Measurements from ENCODE around the gene OSER1.
"Not testable (repeated sequence)": the region's sequence is repeated elsewhere in the genome, so short reads cannot be mapped to it uniquely, and the experiment has no call there.

OSER1 gene

GRCh38 chr20:44191640-44192039 lies 18.9 kb downstream of the OSER1 start:
- not testable (repeated sequence) for H3K4me3 ChIP-seq (ENCODE audit: insufficient read depth, low read depth, low read length, poor library complexity, severe bottlenecking); H3K36me3 ChIP-seq (ENCODE audit: control insufficient read depth, insufficient read depth, low read length); DNase-seq; H3K27ac ChIP-seq (ENCODE audit: insufficient read depth, low read length, poor library complexity, severe bottlenecking); H3K4me1 ChIP-seq (ENCODE audit: control insufficient read depth, insufficient read depth, low read length, poor library complexity, severe bottlenecking); H3K9me3 ChIP-seq (ENCODE audit: control insufficient read depth, low read length)
- H3K27me3 ChIP-seq (replicated peaks; ENCODE audit: control insufficient read depth, insufficient read depth, low read length, poor library complexity, severe bottlenecking): peaks cover 15% of the 10 kb centered on the region

- peak in 1 of 3 donors; percentile 18 for DNase-seq
- H3K36me3 ChIP-seq (ENCODE audit: control insufficient read depth, insufficient read depth, low read length); H3K9me3 ChIP-seq (ENCODE audit: control insufficient read depth, low read length); H3K27ac ChIP-seq (ENCODE audit: insufficient read depth, low read length, poor library complexity, severe bottlenecking); H3K4me1 ChIP-seq (ENCODE audit: control insufficient read depth, insufficient read depth, low read length, poor library complexity, severe bottlenecking); H3K4me3 ChIP-seq (ENCODE audit: insufficient read depth, low read depth, low read length, poor library complexity, severe bottlenecking): not testable (repeated sequence)
- H3K27me3 ChIP-seq (replicated peaks; ENCODE audit: control insufficient read depth, insufficient read depth, low read length, poor library complexity, severe bottlenecking): peaks cover 23% of the 10 kb centered on the region
These were observed 20.2 kb downstream of the OSER1 start for GRCh38 chr20:44190197-44190852.

- Histone ChIP-seq H3K36me3 (ENCODE audit: control insufficient read depth, insufficient read depth, low read length) (no peaks in the 10 kb centered on the region), H3K4me1 (ENCODE audit: control insufficient read depth, insufficient read depth, low read length, poor library complexity, severe bottlenecking) (peaks cover 4% of the 10 kb centered on the region), H3K27me3 (replicated peaks; ENCODE audit: control insufficient read depth, insufficient read depth, low read length, poor library complexity, severe bottlenecking) (peaks cover 25% of the 10 kb centered on the region), H3K9me3 (ENCODE audit: control insufficient read depth, low read length) (no peaks in the 10 kb centered on the region), H3K27ac (ENCODE audit: insufficient read depth, low read length, poor library complexity, severe bottlenecking) (no peak overlapping the region), H3K4me3 (ENCODE audit: insufficient read depth, low read depth, low read length, poor library complexity, severe bottlenecking) (no peak overlapping the region)
- DNase-seq: no peak
These were observed 21.8 kb downstream of the OSER1 start for GRCh38 chr20:44188752-44189151.

- no peak for DNase-seq
- no peak overlapping the region for H3K4me3 ChIP-seq (ENCODE audit: insufficient read depth, low read depth, low read length, poor library complexity, severe bottlenecking)
- H3K27ac ChIP-seq (ENCODE audit: insufficient read depth, low read length, poor library complexity, severe bottlenecking): no peak overlapping the region
- peaks cover 4% of the 10 kb centered on the region for H3K4me1 ChIP-seq (ENCODE audit: control insufficient read depth, insufficient read depth, low read length, poor library complexity, severe bottlenecking)
- H3K36me3 ChIP-seq (ENCODE audit: control insufficient read depth, insufficient read depth, low read length): no peaks in the 10 kb centered on the region
- H3K27me3 ChIP-seq (replicated peaks; ENCODE audit: control insufficient read depth, insufficient read depth, low read length, poor library complexity, severe bottlenecking): peaks cover 25% of the 10 kb centered on the region
- H3K9me3 ChIP-seq (ENCODE audit: control insufficient read depth, low read length): no peaks in the 10 kb centered on the region
These were observed 22.5 kb downstream of the OSER1 start for GRCh38 chr20:44187772-44188709.

GRCh38 chr20:44187054-44187771 lies 23.4 kb downstream of the OSER1 start, which contains the start of gene JPH2:
TSS of gene JPH2 (minus strand) at chr20:44187188. CDS start at chr20:44186705, 483 bp downstream.
- peaks cover 4% of the 10 kb centered on the region for H3K4me1 ChIP-seq (ENCODE audit: control insufficient read depth, insufficient read depth, low read length, poor library complexity, severe bottlenecking)
- no peak within 1 kb of the TSS for H3K4me3 ChIP-seq (ENCODE audit: insufficient read depth, low read depth, low read length, poor library complexity, severe bottlenecking)
- no peaks in the 10 kb centered on the region for H3K36me3 ChIP-seq (ENCODE audit: control insufficient read depth, insufficient read depth, low read length)
- peaks cover 25% of the 10 kb centered on the region for H3K27me3 ChIP-seq (replicated peaks; ENCODE audit: control insufficient read depth, insufficient read depth, low read length, poor library complexity, severe bottlenecking)
- H3K9me3 ChIP-seq (ENCODE audit: control insufficient read depth, low read length): no peaks in the 10 kb centered on the region
- H3K27ac ChIP-seq (ENCODE audit: insufficient read depth, low read length, poor library complexity, severe bottlenecking): no peak within 1 kb of the TSS
- DNase-seq: no peak

GRCh38 chr20:44186674-44187053 lies 23.9 kb downstream of the OSER1 start:
- H3K27ac ChIP-seq (ENCODE audit: insufficient read depth, low read length, poor library complexity, severe bottlenecking): no peak overlapping the region
- no peaks in the 10 kb centered on the region for H3K36me3 ChIP-seq (ENCODE audit: control insufficient read depth, insufficient read depth, low read length)
- no peak for DNase-seq
- H3K9me3 ChIP-seq (ENCODE audit: control insufficient read depth, low read length): no peaks in the 10 kb centered on the region
- H3K27me3 ChIP-seq (replicated peaks; ENCODE audit: control insufficient read depth, insufficient read depth, low read length, poor library complexity, severe bottlenecking): peaks cover 25% of the 10 kb centered on the region
- H3K4me3 ChIP-seq (ENCODE audit: insufficient read depth, low read depth, low read length, poor library complexity, severe bottlenecking): no peak overlapping the region
- H3K4me1 ChIP-seq (ENCODE audit: control insufficient read depth, insufficient read depth, low read length, poor library complexity, severe bottlenecking): peaks cover 4% of the 10 kb centered on the region

GRCh38 chr20:44186201-44186600 lies 24.4 kb downstream of the OSER1 start:
- H3K4me3 ChIP-seq (ENCODE audit: insufficient read depth, low read depth, low read length, poor library complexity, severe bottlenecking): no peak overlapping the region
- H3K27ac ChIP-seq (ENCODE audit: insufficient read depth, low read length, poor library complexity, severe bottlenecking): no peak overlapping the region
- no peaks in the 10 kb centered on the region for H3K36me3 ChIP-seq (ENCODE audit: control insufficient read depth, insufficient read depth, low read length)
- peaks cover 25% of the 10 kb centered on the region for H3K27me3 ChIP-seq (replicated peaks; ENCODE audit: control insufficient read depth, insufficient read depth, low read length, poor library complexity, severe bottlenecking)
- peaks cover 4% of the 10 kb centered on the region for H3K4me1 ChIP-seq (ENCODE audit: control insufficient read depth, insufficient read depth, low read length, poor library complexity, severe bottlenecking)
- no peaks in the 10 kb centered on the region for H3K9me3 ChIP-seq (ENCODE audit: control insufficient read depth, low read length)
- DNase-seq: no peak

GRCh38 chr20:44185574-44185973 lies 25.0 kb downstream of the OSER1 start:
- DNase-seq: no peak
- Histone ChIP-seq H3K27me3 (replicated peaks; ENCODE audit: control insufficient read depth, insufficient read depth, low read length, poor library complexity, severe bottlenecking) (peaks cover 28% of the 10 kb centered on the region), H3K4me1 (ENCODE audit: control insufficient read depth, insufficient read depth, low read length, poor library complexity, severe bottlenecking) (peaks cover 4% of the 10 kb centered on the region), H3K36me3 (ENCODE audit: control insufficient read depth, insufficient read depth, low read length) (no peaks in the 10 kb centered on the region), H3K27ac (ENCODE audit: insufficient read depth, low read length, poor library complexity, severe bottlenecking) (no peak overlapping the region), H3K4me3 (ENCODE audit: insufficient read depth, low read depth, low read length, poor library complexity, severe bottlenecking) (no peak overlapping the region), H3K9me3 (ENCODE audit: control insufficient read depth, low read length) (no peaks in the 10 kb centered on the region)

GRCh38 chr20:44183282-44183681 lies 27.3 kb downstream of the OSER1 start:
- no peak for DNase-seq
- Histone ChIP-seq H3K27me3 (replicated peaks; ENCODE audit: control insufficient read depth, insufficient read depth, low read length, poor library complexity, severe bottlenecking) (peaks cover 28% of the 10 kb centered on the region), H3K4me3 (ENCODE audit: insufficient read depth, low read depth, low read length, poor library complexity, severe bottlenecking) (no peak overlapping the region), H3K36me3 (ENCODE audit: control insufficient read depth, insufficient read depth, low read length) (no peaks in the 10 kb centered on the region), H3K4me1 (ENCODE audit: control insufficient read depth, insufficient read depth, low read length, poor library complexity, severe bottlenecking) (peaks cover 4% of the 10 kb centered on the region), H3K9me3 (ENCODE audit: control insufficient read depth, low read length) (no peaks in the 10 kb centered on the region), H3K27ac (ENCODE audit: insufficient read depth, low read length, poor library complexity, severe bottlenecking) (no peak overlapping the region)

Measured in effector memory CD4-positive, alpha-beta T cell (primary cell).